ENCODE results near the gene GLRA1. TPM values are rescaled to one million over a fixed set of nuclear protein-coding genes. Genes with fewer than 3 reads are reported as not detected.

The GLRA1 gene
- total and polyA plus RNA-seq, 2 of the 4 experiments (the other 2 are of a cell fraction): not detected

DNA sequence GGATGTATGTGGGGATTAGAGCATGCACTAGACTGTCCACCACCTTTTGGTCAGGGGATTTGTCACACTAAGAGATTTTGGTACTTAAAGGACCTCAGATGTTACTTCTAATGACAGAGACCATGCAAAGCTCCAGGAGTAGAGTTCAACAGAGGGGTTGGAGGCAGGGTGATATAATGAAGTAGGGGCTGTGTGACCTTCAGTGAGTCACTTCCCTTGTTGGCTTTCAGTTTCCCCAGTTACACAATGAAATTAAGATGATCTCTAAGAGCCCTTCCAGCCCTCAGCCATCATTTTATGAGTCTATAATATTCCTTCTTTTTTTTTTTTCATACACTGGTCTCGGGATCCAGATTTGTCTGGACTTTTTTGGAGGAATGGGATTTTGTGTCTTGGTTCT is 26.8 kb downstream of the GLRA1 start:
- Histone ChIP-seq H3K27me3 (ENCODE audit: control insufficient read depth, insufficient read depth, low read length) (no peaks in the 10 kb centered on the region), H3K4me2 (ENCODE audit: low read depth, low read length) (no peak overlapping the region), H2BK120ac (ENCODE audit: low read depth, low read length) (no peak overlapping the region), H3K27ac (ENCODE audit: insufficient read depth, low read length) (no peak overlapping the region), H2AFZ (replicated peaks; ENCODE audit: low read length, poor library complexity) (no peak overlapping the region), H3K56ac (ENCODE audit: extremely low read depth, insufficient read depth, low read length) (no peak overlapping the region), H3K36me3 (ENCODE audit: control insufficient read depth, insufficient read depth, low read length) (no peaks in the 10 kb centered on the region), H3K9me1 (ENCODE audit: insufficient read depth, low read length) (no peaks in the 10 kb centered on the region), H2BK20ac (ENCODE audit: low read depth, low read length) (no peak overlapping the region), H4K5ac (ENCODE audit: low read depth, low read length) (no peak overlapping the region), H3K79me1 (ENCODE audit: low read depth in 1 of 2, low read length in 2 of 2) (no peaks in the 10 kb centered on the region), H3K9ac (ENCODE audit: low read depth, low read length) (no peak overlapping the region), H4K20me1 (ENCODE audit: insufficient read depth, low read length) (no peaks in the 10 kb centered on the region), H3K9me3 (ENCODE audit: control insufficient read depth, insufficient read depth, low read length) (no peaks in the 10 kb centered on the region), H2BK15ac (ENCODE audit: low read depth, low read length) (no peak overlapping the region), H2BK5ac (ENCODE audit: low read depth, low read length, poor library complexity, severe bottlenecking) (no peak overlapping the region), H3K4me1 (ENCODE audit: control insufficient read depth, insufficient read depth, low read length) (no peaks in the 10 kb centered on the region; the same call in 1 of the 2 replicates), H4K91ac (ENCODE audit: insufficient read depth, low read depth, low read length) (no peak overlapping the region), H2AK5ac (ENCODE audit: low read depth, low read length) (no peak overlapping the region), H3K23ac (ENCODE audit: low read depth, low read length) (no peak overlapping the region), H3K18ac (ENCODE audit: low read depth, low read length) (no peak overlapping the region), H3K4me3 (ENCODE audit: insufficient read depth, low read depth, low read length) (no peak overlapping the region), H4K8ac (ENCODE audit: low read depth in 2 of 2, low read length in 2 of 2) (no peak overlapping the region), H3K4ac (ENCODE audit: low read depth, low read length) (no peak overlapping the region), H2AK9ac (replicated peaks; ENCODE audit: low read depth, low read length, poor library complexity) (no peak overlapping the region), H3K14ac (replicated peaks; ENCODE audit: low read depth, low read length) (no peak overlapping the region)
- TF ChIP-seq POLR2A (IDR thresholded peaks at IDR 0.05; ENCODE audit: low read depth, low read length): no peak
- TF ChIP-seq MXI1 (IDR thresholded peaks at IDR 0.05; ENCODE audit: borderline replicate concordance, low read depth, low read length): no peak
- no peak for TF ChIP-seq RCOR1 (IDR thresholded peaks at IDR 0.05; ENCODE audit: insufficient replicate concordance, low read length)
- ChIA-PET POLR2A (ENCODE audit: unreplicated experiment) (no interaction called here), CTCF (no interaction called here)
- in situ Hi-C loops (cut with MboI; ENCODE audit: low sequenced_read_pairs): no loop called here
- dilution Hi-C loops (cut with HindIII; ENCODE audit: low sequenced_read_pairs, unreplicated experiment): no loop called here
- ATAC-seq (ENCODE audit: low read depth): no peak
- intact Hi-C loops (cut with micrococcal nuclease): no loop called here
- no peak for DNase-seq
- no CpG with 5 or more reads among the region's 1 CpG for WGBS, 2 experiments (ENCODE audit: extremely low coverage in 2 of 2, insufficient read length in 1 of 2)
- BruUV-seq (replicated peaks): no TSS peak
